Kidney (tissue), 14 donors: ENCODE results near the gene SLC6A1. TPM values are rescaled to one million over a fixed set of nuclear protein-coding genes. Genes with fewer than 3 reads are reported as not detected.

Experiments
- DNase-seq, 5 donors: peaks; one replicate each; pipeline ENCODE4 v3.0.0-alpha.2; 2013 to 2020
- FAIRE-seq: peaks from 2 replicates; lab custom pipeline; 2012; peaks lifted over from hg19 to GRCh38; lab: Jason Lieb, UNC
- H3K27ac ChIP-seq, 2 donors: one replicate each; pipeline ENCODE4 v1.7.0; 2013; ENCODE audit warnings: low read depth in 2 of 2, low read length in 2 of 2, inconsistent platforms in 1 of 2
- H3K27me3 ChIP-seq: one replicate; pipeline ENCODE4 v1.7.1; 2013; ENCODE audit warnings: low read length, inconsistent platforms; ENCODE audit not compliant: control insufficient read depth, insufficient read depth
- H3K36me3 ChIP-seq, 3 donors: one replicate each; pipeline versions ENCODE4 v1.7.0 to v1.7.1; 2013; ENCODE audit warnings: low read length in 3 of 3, control low read depth in 1 of 3, inconsistent platforms in 1 of 3; ENCODE audit not compliant: insufficient read depth in 3 of 3, control insufficient read depth in 2 of 3
- H3K4me1 ChIP-seq, 3 donors: one replicate each; pipeline versions ENCODE4 v1.7.0 to v1.7.1; 2013; ENCODE audit warnings: low read length in 3 of 3, inconsistent platforms in 1 of 3, low read depth in 1 of 3; ENCODE audit not compliant: control insufficient read depth in 2 of 3, insufficient read depth in 2 of 3
- H3K4me3 ChIP-seq, 3 donors: one replicate each; pipeline versions ENCODE4 v1.7.0 to v1.8.1; 2013; ENCODE audit warnings: low read length in 3 of 3, control low read depth in 1 of 3, inconsistent platforms in 1 of 3
- H3K9ac ChIP-seq, 3 donors: one replicate each; pipeline versions ENCODE4 v1.7.0 to v1.7.1; 2013; ENCODE audit warnings: low read length in 3 of 3, control low read depth in 1 of 3, inconsistent platforms in 1 of 3
- H3K9me3 ChIP-seq, 3 donors: one replicate each; pipeline versions ENCODE4 v1.7.0 to v1.7.1; 2013; ENCODE audit warnings: low read length in 3 of 3, control low read depth in 1 of 3, inconsistent platforms in 1 of 3; ENCODE audit not compliant: control insufficient read depth in 2 of 3, insufficient read depth in 1 of 3
- CTCF ChIP-seq: IDR thresholded peaks from 3 replicates; pipeline ENCODE4 v1.5.1; 2012; ENCODE audit warnings: mild to moderate bottlenecking, moderate library complexity, borderline replicate concordance; ENCODE audit not compliant: insufficient read depth; ENCODE audit errors: extremely low read depth
- intact Hi-C: fragments of 100-400 bp; cut with DNase I; formaldehyde crosslinking; loops from one replicate; pipeline ENCODE4 v1.11.1; 2022
- polyA plus RNA-seq: library from polyadenylated mRNA; stranded (reverse); fragments of 350-450 nt; fragmentation: Illumina TruSeq; extraction: RNeasy Lipid Tissue Mini Kit (QIAGEN cat#74804); gene quantifications from one replicate; pipeline ENCODE4 v1.2.3, GENCODE V29; 2014; ENCODE audit warnings: low read depth, low replicate concordance; ENCODE audit not compliant: insufficient read depth
- total RNA-seq: library from RNA; stranded (reverse); fragmentation: NEBNext Ultra II Directional; extraction: Animal tissue kit (Norgen Biotek cat#: 25700); gene quantifications from one replicate; pipeline ENCODE4 v1.2.1, GENCODE V29; 2021
- donor health status: control.
- donor health status: control.
- donor health status: control.
- donor health status: control.
- donor health status: control.
- donor health status: DM: yes; HTN: yes; CAD: no.
- donor health status: Normal renal cell carcinoma (clear cell type).

Gene SLC6A1
- total and polyA plus RNA-seq, 2 donors from 2014 or later, result 2.1 TPM; not detected in 1

- no peak for FAIRE-seq
- intact Hi-C loops, result no loop called here
- peak in 3 of 5 donors; percentile 18 to 54 (median 30) for DNase-seq
- Histone ChIP-seq H3K4me1 (peaks cover 0 to 3% (median 0%) of the 10 kb centered on the region in 3 donors), H3K27ac (no peak overlapping the region), H3K4me3 (no peak overlapping the region), H3K9me3 (no peaks in the 10 kb centered on the region), H3K9ac (no peak overlapping the region), H3K36me3 (no peaks in the 10 kb centered on the region), H3K27me3 (no peaks in the 10 kb centered on the region)
- peak; percentile 63 for TF ChIP-seq CTCF
Measured at GRCh38 chr3:10983219-10983916, 9.2 kb upstream of the SLC6A1 start.

GRCh38 chr3:10984371-10984896, 8.1 kb upstream of the SLC6A1 start:
- Histone ChIP-seq H3K4me3 (no peak overlapping the region), H3K4me1 (peaks cover 0 to 3% (median 0%) of the 10 kb centered on the region in 3 donors), H3K9ac (no peak overlapping the region), H3K9me3 (no peaks in the 10 kb centered on the region), H3K27ac (no peak overlapping the region), H3K27me3 (no peaks in the 10 kb centered on the region), H3K36me3 (no peaks in the 10 kb centered on the region)
- no peak for FAIRE-seq
- intact Hi-C loops, result no loop called here
- no peak for TF ChIP-seq CTCF
- DNase-seq, result no peak

GRCh38 chr3:10985181-10985580, 7.4 kb upstream of the SLC6A1 start:
- no peak for DNase-seq
- TF ChIP-seq CTCF, result no peak
- Histone ChIP-seq H3K9me3 (no peaks in the 10 kb centered on the region), H3K4me1 (peaks cover 0 to 3% (median 0%) of the 10 kb centered on the region in 3 donors), H3K36me3 (no peaks in the 10 kb centered on the region), H3K27me3 (no peaks in the 10 kb centered on the region), H3K27ac (no peak overlapping the region), H3K9ac (no peak overlapping the region), H3K4me3 (no peak overlapping the region)
- FAIRE-seq, result no peak
- intact Hi-C loops, result no loop called here
